ENCODE results near the gene CGB8.
"Not testable (repeated sequence)": the region's sequence is repeated elsewhere in the genome, so short reads cannot be mapped to it uniquely, and the experiment has no call there.

GRCh38 chr19:49049011-49049410 lies at the start of gene CGB8:
- TF ChIP-seq ELF4 (IDR thresholded peaks at IDR 0.05); ZNF384 (IDR thresholded peaks at IDR 0.05); FOXA1 (IDR thresholded peaks at IDR 0.05); TARDBP (IDR thresholded peaks at IDR 0.05); ARNT (IDR thresholded peaks at IDR 0.05); NFRKB (IDR thresholded peaks at IDR 0.05); L3MBTL2 (conservative IDR thresholded peaks at IDR 0.05); CTBP1 (IDR thresholded peaks at IDR 0.05; ENCODE audit: borderline replicate concordance); BHLHE40 (IDR thresholded peaks at IDR 0.05; ENCODE audit: borderline replicate concordance); SP1 (IDR thresholded peaks at IDR 0.05): not testable (repeated sequence)

Measured in HEK293T (cell line).